Adrenal gland (tissue), 12 donors: ENCODE results near the gene ARFGEF3. TPM values are rescaled to one million over a fixed set of nuclear protein-coding genes. Genes with fewer than 3 reads are reported as not detected.

ENCODE experiments used
- DNase-seq, 7 donors: peaks; one replicate each; pipeline ENCODE4 v3.0.0-alpha.2; 2019 to 2020
- H3K27ac ChIP-seq, 5 donors: fragments of 200-600 bp; sonication (generic) in 4 of 5; 1 replicate in 3 of 5; 2 replicates in 2 of 5; pipeline versions ENCODE4 v1.5.1 to v1.8.0; 2016 to 2020; ENCODE audit warnings: mild to moderate bottlenecking in 1 of 5
- H3K27me3 ChIP-seq: fragments of 200-600 bp; 2 replicates; pipeline ENCODE4 v1.8.0; 2021
- H3K36me3 ChIP-seq, 2 donors: fragments of 200-600 bp; replicated peaks in 1 of 2; 1 replicate in 1 of 2; 2 replicates in 1 of 2; pipeline versions ENCODE4 v1.5.1 to v1.8.0; 2018 to 2022
- H3K4me1 ChIP-seq, 2 donors: fragments of 200-600 bp; replicated peaks in 1 of 2; 1 replicate in 1 of 2; 2 replicates in 1 of 2; pipeline versions ENCODE4 v1.5.1 to v1.8.0; 2018 to 2021
- H3K4me3 ChIP-seq, 4 donors: fragments of 200-600 bp; sonication (generic) in 3 of 4; one replicate each; pipeline ENCODE4 v1.5.1; 2016 to 2018
- H3K9me3 ChIP-seq, 3 donors: fragments of 200-600 bp; sonication (generic) in 1 of 3; replicated peaks in 1 of 3; 1 replicate in 2 of 3; 2 replicates in 1 of 3; pipeline versions ENCODE4 v1.5.1 to v1.8.0; 2016 to 2021
- CTCF ChIP-seq, 6 experiments: fragments of 450-650 bp in 4 of 6; fragments of 200-600 bp in 2 of 6; sonication (generic) in 1 of 6; IDR thresholded peaks; 1 replicate in 5 of 6; 2 replicates in 1 of 6; pipeline versions ENCODE4 v1.5.1 to v1.8.0; 2016 to 2021; ENCODE audit warnings: antibody characterized with exemption in 6 of 6, mild to moderate bottlenecking in 2 of 6, moderate library complexity in 1 of 6
- POLR2A ChIP-seq, 2 donors: fragments of 450-650 bp; IDR thresholded peaks; one replicate each; pipeline ENCODE4 v1.6.1; 2017; ENCODE audit warnings: antibody characterized with exemption in 2 of 2, mild to moderate bottlenecking in 2 of 2, moderate library complexity in 1 of 2
- WGBS, 4 donors: extraction: QIAGEN DNeasy Blood & Tissue Kit in 2 of 4; methylation state at CpG; one replicate each; pipeline versions ENCODE4 v1.1.5 to v1.1.7; 2013 to 2017; 5-methylcytosine and 5-hydroxymethylcytosine counted together
- intact Hi-C, 2 donors: fragments of 100-400 bp; cut with DNase I; formaldehyde crosslinking; loops; one replicate each; pipeline versions ENCODE4 v1.14.1 to v1.15.0; 2022 to 2023
- polyA plus RNA-seq, 3 donors: library from polyadenylated mRNA; stranded (reverse); fragments of 200-250 nt in 2 of 3; fragments of 350-450 nt in 1 of 3; fragmentation: Illumina TruSeq in 1 of 3; extraction: RNeasy Lipid Tissue Mini Kit (QIAGEN cat#74804) in 1 of 3; gene quantifications; one replicate each; pipeline ENCODE4 v1.2.3, GENCODE V29; 2013 to 2014
- total RNA-seq, 9 donors: library from RNA; depleted of rRNA in 4 of 9; stranded (reverse); fragments of >200 nt in 4 of 9; fragments of 120-200 nt in 1 of 9; fragmentation: NEBNext Ultra II Directional in 1 of 9; extraction: Animal tissue kit (Norgen Biotek cat#: 25700) in 1 of 9; gene quantifications; one replicate each; pipeline versions ENCODE4 v1.1.0 to v1.2.4, GENCODE V29; 2013 to 2023
- donor health status: healthy with polysubstance abuse.
- donor health status: Bipolar disorder and iron deficiency.
- donor health status: DM: yes; HTN: yes; CAD: no.
- donor health status: DM: no; HTN: no; CAD: no.
- donor health status: DM: no; HTN: no; CAD: no.
- donor health status: DM: yes; HTN: yes; CAD: no.

The ARFGEF3 gene
- total and polyA plus RNA-seq, 12 donors = 0.06 to 10.9 (median 0.91) TPM; not detected in 1

GRCh38 chr6:138230759-138231380 lies 69.1 kb downstream of the ARFGEF3 start:
- Histone ChIP-seq H3K9me3 (no peaks in the 10 kb centered on the region), H3K36me3 (no peaks in the 10 kb centered on the region), H3K4me3 (no peak overlapping the region), H3K27me3 (no peaks in the 10 kb centered on the region), H3K4me1 (no peaks in the 10 kb centered on the region), H3K27ac (peak overlapping the region in 1 of 5 donors; percentile 59)
- no peak for DNase-seq
- intact Hi-C loops = no loop called here
- TF ChIP-seq POLR2A (IDR thresholded peaks at IDR 0.05) (no peak), CTCF (IDR thresholded peaks at IDR 0.05) (no peak)
- WGBS, 4 donors = 62 to 69% (median 65%) methylated on average over 3 of the region's 3 CpGs

GRCh38 chr6:138231381-138231886 lies 69.7 kb downstream of the ARFGEF3 start:
- H3K4me3 ChIP-seq = no peak overlapping the region
- H3K9me3 ChIP-seq = no peaks in the 10 kb centered on the region
- no peaks in the 10 kb centered on the region for H3K4me1 ChIP-seq
- DNase-seq = peak in 1 of 7 donors; percentile 66
- TF ChIP-seq POLR2A (IDR thresholded peaks at IDR 0.05) = no peak
- TF ChIP-seq CTCF (IDR thresholded peaks at IDR 0.05) = no peak
- peak overlapping the region in 1 of 5 donors; percentile 59 for H3K27ac ChIP-seq
- intact Hi-C loops = no loop called here
- WGBS, 4 donors = 55 to 62% (median 58%) methylated on average over 4 of the region's 4 CpGs
- H3K27me3 ChIP-seq = peaks cover 5% of the 10 kb centered on the region
- no peaks in the 10 kb centered on the region for H3K36me3 ChIP-seq

- Histone ChIP-seq H3K27ac (no peak overlapping the region), H3K27me3 (peaks cover 5% of the 10 kb centered on the region), H3K4me3 (no peak overlapping the region), H3K4me1 (no peaks in the 10 kb centered on the region), H3K36me3 (no peaks in the 10 kb centered on the region), H3K9me3 (no peaks in the 10 kb centered on the region)
- intact Hi-C loops = no loop called here
- DNase-seq = no peak
- 26 to 60% (median 35%) methylated on average over 2 of the region's 2 CpGs for WGBS, 4 donors
- TF ChIP-seq CTCF (IDR thresholded peaks at IDR 0.05) (no peak), POLR2A (IDR thresholded peaks at IDR 0.05) (no peak)
Observed at GRCh38 chr6:138234363-138234762, 72.6 kb downstream of the ARFGEF3 start.

DNA sequence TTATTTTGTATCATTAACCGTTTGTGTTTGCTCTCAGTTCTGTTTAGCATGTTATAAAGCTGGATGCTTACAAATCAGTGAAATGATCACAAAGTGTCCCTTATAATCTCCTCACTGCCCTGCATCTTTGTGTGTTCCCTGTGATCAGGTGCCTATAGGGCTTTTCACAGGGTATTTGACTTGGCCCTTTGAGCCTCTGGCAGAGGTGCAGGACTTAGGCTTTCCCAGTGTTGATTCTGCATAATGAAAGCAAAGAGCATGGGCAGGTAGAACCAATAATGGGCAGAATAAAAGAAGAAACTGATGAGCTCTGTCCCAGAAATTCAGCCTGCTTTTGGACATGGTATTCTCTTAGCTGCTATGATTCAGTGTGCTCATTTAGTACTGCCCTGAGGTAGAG lies 73.5 kb downstream of the ARFGEF3 start:
- intact Hi-C loops = no loop called here
- H3K36me3 ChIP-seq = no peaks in the 10 kb centered on the region
- TF ChIP-seq POLR2A (IDR thresholded peaks at IDR 0.05) (no peak), CTCF (IDR thresholded peaks at IDR 0.05) (no peak)
- H3K27me3 ChIP-seq = peaks cover 5% of the 10 kb centered on the region
- H3K9me3 ChIP-seq = no peaks in the 10 kb centered on the region
- no peak overlapping the region for H3K4me3 ChIP-seq
- H3K27ac ChIP-seq = no peak overlapping the region
- no peak for DNase-seq
- no peaks in the 10 kb centered on the region for H3K4me1 ChIP-seq
- 56 to 75% (median 70%) methylated on average over 1 of the region's 1 CpG for WGBS, 4 donors
